GM19023 (cell line): ENCODE results near the gene PPFIBP2.

Experiments used
- ATAC-seq: cut with Tn5 transposase; IDR thresholded peaks from one replicate; pipeline ENCODE4 v1.9.1; 2021; ENCODE audit warnings: mild to moderate bottlenecking, moderate library complexity; ENCODE audit not compliant: unreplicated experiment

The PPFIBP2 gene

DNA sequence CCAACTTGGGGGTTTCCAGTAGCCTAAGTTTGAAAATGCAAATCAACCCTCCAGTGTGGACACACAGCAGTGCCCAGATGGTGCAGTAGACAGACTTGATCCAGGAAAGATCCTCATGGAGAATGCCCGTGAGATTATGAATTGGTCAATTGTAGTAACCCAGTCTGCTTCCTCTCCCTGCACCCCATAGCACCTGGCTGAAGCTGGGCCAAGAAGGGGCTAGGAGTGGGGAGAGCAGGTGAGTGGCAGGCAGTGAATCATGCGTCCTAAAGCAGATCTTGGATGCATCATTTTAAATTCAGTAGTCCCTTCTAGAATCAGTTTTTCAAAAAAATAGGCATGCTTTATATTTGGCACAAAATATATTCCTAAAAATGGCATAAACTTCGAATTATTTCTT, 107.3 kb downstream of the PPFIBP2 start:
- ATAC-seq: no peak

GRCh38 chr11:7621554-7621953, 107.8 kb downstream of the PPFIBP2 start:
- ATAC-seq: no peak

GRCh38 chr11:7622721-7623120, 108.9 kb downstream of the PPFIBP2 start:
- no peak for ATAC-seq

GRCh38 chr11:7628660-7629059, 114.9 kb downstream of the PPFIBP2 start:
- no peak for ATAC-seq

DNA sequence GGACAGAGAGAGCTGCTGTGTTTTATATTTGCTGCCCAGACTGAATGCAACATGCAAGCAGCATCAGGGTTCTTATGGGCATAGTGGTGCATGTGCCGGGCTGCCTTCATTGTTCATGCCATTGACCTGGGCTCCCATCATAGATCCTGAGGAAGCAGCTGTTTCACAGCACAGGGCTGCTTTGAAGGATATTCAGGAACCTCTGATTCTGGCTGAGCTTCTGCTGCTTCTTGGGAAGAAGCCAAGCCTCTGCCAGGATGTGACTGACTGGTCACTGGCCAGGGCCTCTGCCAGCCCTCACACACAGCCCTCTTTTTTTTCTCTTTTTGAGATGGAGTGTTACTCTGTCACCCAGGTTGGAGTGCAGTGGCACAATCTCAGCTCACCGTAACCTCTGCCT, 116.2 kb downstream of the PPFIBP2 start:
- ATAC-seq: no peak

GRCh38 chr11:7632211-7632610, 118.4 kb downstream of the PPFIBP2 start:
- no peak for ATAC-seq

GRCh38 chr11:7635137-7635536, 121.3 kb downstream of the PPFIBP2 start:
- no peak for ATAC-seq

- ATAC-seq: no peak
These were observed 121.9 kb downstream of the PPFIBP2 start for GRCh38 chr11:7635708-7636107.

DNA sequence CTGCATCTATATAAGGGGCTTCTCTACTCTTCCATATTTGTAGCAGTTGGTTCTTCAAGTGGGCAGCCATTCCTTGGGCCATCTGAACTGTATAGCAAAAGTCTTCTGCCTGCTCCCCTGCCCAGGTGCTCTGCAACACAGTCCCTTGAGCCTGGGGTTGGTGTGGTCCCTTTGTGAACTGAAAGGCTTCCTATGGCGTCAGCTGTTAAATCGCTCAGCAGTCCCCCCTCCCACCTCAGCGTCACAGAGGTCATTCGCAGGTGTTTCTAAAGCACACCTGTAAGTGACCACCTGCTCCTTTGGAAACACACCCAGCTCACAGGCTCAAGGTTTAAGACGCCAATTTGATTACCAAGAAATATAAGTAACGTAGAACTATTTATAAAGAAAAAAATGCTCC, 122.6 kb downstream of the PPFIBP2 start:
- no peak for ATAC-seq

- no peak for ATAC-seq
These were observed 123.8 kb downstream of the PPFIBP2 start for GRCh38 chr11:7637447-7638157.

DNA sequence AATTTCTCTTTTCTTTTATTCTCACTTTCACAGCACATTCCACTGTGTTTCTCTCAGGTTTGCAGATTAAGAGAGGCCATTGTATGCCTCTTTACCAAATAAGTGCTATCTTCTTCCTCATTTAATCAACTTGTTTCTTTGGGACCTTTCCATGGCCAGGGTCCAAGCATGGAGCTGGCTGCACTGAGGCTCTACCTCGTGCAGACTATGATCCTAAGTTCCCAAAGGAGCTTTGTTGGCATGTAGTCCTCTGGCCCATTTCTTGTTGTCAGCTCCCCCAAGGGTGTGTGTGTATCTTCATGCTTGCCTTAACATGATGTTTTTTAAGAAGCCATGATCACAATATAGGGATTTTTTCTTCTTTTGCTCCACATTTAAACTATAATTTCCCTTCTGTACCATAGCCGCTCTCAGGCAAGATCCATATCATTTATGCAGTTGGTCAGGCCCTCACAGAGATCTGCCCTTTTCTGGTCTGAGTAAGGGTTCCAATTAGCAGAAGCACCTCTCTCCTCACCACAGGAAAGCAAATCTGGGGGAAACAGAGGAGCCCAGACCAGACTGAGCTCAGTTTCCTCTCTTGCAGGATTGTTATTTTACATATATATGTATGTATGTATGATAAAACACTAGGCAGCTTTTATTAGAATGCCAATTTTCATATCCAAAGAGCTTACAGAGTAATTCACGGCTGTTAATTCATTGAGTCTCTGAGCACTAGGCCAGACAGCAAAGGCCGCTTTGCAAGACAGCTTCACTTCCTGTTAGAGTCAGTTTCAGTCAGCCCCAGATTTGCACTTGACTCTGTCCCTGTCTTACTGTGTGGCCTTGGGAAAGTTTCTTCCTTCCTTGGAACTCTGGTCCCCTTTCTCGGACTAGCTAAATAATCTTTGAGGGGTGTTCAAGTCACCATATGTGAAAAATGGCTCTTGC, 125.2 kb downstream of the PPFIBP2 start:
- no peak for ATAC-seq

- no peak for ATAC-seq
These were observed 125.8 kb downstream of the PPFIBP2 start for GRCh38 chr11:7639643-7640025.

DNA sequence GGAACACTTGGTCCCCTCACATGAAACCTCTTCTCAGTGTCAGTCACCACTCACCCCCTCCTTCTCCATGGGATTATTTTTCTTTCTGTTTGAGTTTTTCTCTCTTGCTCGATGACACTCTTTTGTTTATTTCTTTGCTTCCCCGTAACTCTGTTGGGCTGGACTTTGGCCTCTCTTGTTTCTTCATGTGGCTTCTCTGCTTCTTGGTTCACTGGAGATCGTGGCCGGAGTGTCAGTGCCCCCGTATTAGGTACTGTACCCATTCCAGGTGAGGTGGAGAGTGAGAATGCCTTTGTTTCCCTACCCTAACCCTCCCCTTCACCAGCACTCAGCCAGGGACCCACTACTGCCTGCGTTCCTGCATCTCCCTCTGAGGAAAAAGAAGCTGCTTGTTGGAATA, 127.0 kb downstream of the PPFIBP2 start:
- ATAC-seq: no peak

DNA sequence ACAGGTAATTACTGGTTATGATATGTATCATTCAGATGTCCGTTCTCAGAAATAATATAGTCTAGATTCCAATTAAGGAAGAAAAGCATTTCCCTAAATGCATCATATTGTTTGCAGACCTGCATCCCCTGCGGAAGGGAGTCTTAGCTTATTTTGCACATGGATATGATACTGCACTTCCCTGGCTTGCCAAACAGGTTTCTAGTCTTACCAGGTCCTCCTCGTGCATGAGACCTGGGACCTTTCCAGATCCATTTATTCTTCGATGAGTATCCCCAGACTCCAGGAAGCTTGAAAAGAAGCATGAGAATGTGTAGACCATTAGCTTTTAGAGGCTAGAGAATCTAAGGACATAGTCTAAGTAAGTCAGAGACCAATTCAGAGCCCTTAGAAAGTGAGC, 128.9 kb downstream of the PPFIBP2 start:
- ATAC-seq: no peak

- ATAC-seq: no peak
These were observed 129.5 kb downstream of the PPFIBP2 start for GRCh38 chr11:7643314-7643713.

DNA sequence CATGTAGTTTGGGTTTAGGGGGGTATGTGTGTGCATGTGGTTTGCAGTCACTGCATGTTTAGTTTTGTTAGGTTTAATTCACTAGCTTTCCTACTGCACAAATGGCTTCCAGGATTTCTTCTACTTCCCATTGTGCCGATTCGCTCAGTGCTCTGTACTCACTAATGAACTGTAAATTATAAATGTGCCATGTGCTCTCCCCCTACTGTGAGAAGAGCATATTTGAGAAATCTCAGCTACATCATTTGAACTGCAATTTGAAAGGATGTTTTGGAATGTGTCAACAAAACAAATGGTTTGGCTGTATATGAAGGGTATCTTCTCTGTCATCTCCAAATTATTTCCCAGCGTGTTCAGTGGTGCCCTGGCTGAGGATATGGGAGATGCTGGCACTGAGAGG, 131.4 kb downstream of the PPFIBP2 start:
- ATAC-seq: no peak

- no peak for ATAC-seq
These were observed 133.1 kb downstream of the PPFIBP2 start for GRCh38 chr11:7646866-7647265.

GRCh38 chr11:7648264-7648663, 134.5 kb downstream of the PPFIBP2 start:
- ATAC-seq: no peak

DNA sequence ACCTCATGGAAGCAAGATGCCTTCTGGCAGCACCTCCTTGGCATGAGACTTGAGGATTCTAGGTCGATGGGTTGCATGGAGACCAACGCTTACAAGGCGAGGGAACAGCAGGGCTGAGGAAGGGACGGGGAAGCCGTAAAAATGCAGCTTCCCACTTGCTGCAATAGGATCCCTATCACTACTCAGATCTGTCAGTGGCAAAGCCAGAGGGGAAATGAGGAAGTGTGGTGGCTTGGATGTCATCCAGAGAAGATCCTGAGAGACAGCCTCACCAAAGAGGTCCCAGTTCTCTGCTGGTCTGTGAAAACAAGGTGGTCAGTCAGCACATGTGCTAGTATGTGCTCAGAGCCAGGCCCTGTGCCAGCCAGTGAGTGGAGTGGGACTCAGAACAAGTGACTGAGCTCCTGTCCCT, 137.3 kb downstream of the PPFIBP2 start:
- ATAC-seq: no peak

DNA sequence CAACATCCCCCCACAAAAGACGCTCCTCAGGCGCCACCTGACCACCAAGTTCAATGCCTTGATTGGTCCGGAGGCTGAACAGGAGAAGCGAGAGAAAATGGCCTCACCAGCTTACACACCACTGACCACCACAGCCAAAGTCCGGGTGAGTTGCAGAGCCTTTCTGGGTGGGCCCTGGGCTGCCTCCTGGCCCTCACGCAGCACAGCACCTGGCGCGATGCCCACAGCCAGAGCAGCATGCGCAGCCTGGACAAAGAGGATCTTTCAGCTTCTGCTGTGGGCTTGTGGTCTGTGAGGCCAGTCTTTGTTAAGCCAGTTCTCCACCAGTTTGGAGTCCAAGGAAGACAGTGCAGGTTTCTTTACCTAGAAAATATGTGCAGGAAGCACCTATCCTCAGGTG, 137.9 kb downstream of the PPFIBP2 start:
- ATAC-seq: no peak

- ATAC-seq: no peak
These were observed 140.5 kb downstream of the PPFIBP2 start for GRCh38 chr11:7654195-7654705.
